K562 (cell line): ENCODE data around the gene TBC1D5. TPM values are rescaled to one million over a fixed set of nuclear protein-coding genes. Genes with fewer than 3 reads are reported as not detected.

Source experiments
- C11orf30 ChIP-seq: fragments of 450-650 bp; IDR thresholded peaks from 2 replicates; pipeline ENCODE4 v1.6.1; 2016; ENCODE audit warnings: low read depth, mild to moderate bottlenecking
- CBFA2T3 ChIP-seq: fragments of 450-650 bp; IDR thresholded peaks from 2 replicates; pipeline ENCODE4 v1.6.1; 2017
- CEBPG ChIP-seq, 3 experiments: fragments of 200-800 bp in 1 of 3; sonication (Bioruptor generic) in 1 of 3; sonication (generic) in 1 of 3; formaldehyde crosslinking in 1 of 3; IDR thresholded peaks in 2 of 3; conservative IDR thresholded peaks in 1 of 3; 2 replicates each; pipeline versions ENCODE4 v1.6.1 to v1.8.0; 2016 to 2022; ENCODE audit warnings: missing compliant biosample characterization in 2 of 3, missing genetic modification characterization in 2 of 3, mild to moderate bottlenecking in 1 of 3, missing genetic modification reagents in 1 of 3
- CHD4 ChIP-seq: fragments of 200-600 bp; sonication (generic); IDR thresholded peaks from 3 replicates; pipeline ENCODE4 v1.6.1; 2012; ENCODE audit warnings: low read depth, mild to moderate bottlenecking, mixed read lengths, low read length, inconsistent platforms; ENCODE audit not compliant: insufficient read depth, insufficient replicate concordance, poor library complexity, severe bottlenecking
- CREM ChIP-seq: IDR thresholded peaks from 2 replicates; pipeline ENCODE4 v1.6.1; 2014; ENCODE audit warnings: antibody characterized with exemption, low read depth
- CTBP1 ChIP-seq: fragments of 450-650 bp; IDR thresholded peaks from 2 replicates; pipeline ENCODE4 v1.6.1; 2016; ENCODE audit warnings: borderline replicate concordance
- DPF2 ChIP-seq: fragments of 450-650 bp; IDR thresholded peaks from 2 replicates; pipeline ENCODE4 v1.6.1; 2016
- EP300 ChIP-seq: IDR thresholded peaks from 2 replicates; pipeline ENCODE4 v1.6.1; 2012; ENCODE audit warnings: low read length, improper control_type of control experiment
- FOSL1 ChIP-seq: fragments of 200-800 bp; sonication (Bioruptor generic); conservative IDR thresholded peaks from 2 replicates; pipeline ENCODE4 v1.6.1; 2016; ENCODE audit warnings: missing genetic modification characterization, missing compliant biosample characterization
- FOXJ2 ChIP-seq: fragments of 200-800 bp; sonication (Bioruptor generic); IDR thresholded peaks from 2 replicates; pipeline ENCODE4 v1.6.1; 2016; ENCODE audit warnings: missing genetic modification characterization, missing compliant biosample characterization
- FOXM1 ChIP-seq, 2 experiments: fragments of 450-650 bp in 1 of 2; sonication (generic) in 1 of 2; formaldehyde crosslinking in 1 of 2; IDR thresholded peaks; 2 replicates each; pipeline versions ENCODE4 v1.6.1 to v1.9.0; 2017 to 2022; ENCODE audit warnings: low read depth in 2 of 2, mild to moderate bottlenecking in 2 of 2, missing genetic modification reagents in 1 of 2, moderate library complexity in 1 of 2
- HDAC2 ChIP-seq: fragments of 450-650 bp; IDR thresholded peaks from 2 replicates; pipeline ENCODE4 v1.6.1; 2016; ENCODE audit warnings: mild to moderate bottlenecking
- KDM1A ChIP-seq, 2 experiments: fragments of 450-650 bp; IDR thresholded peaks; 2 replicates each; pipeline ENCODE4 v1.6.1; 2016; ENCODE audit warnings: mild to moderate bottlenecking in 2 of 2
- KLF1 ChIP-seq: fragments of 450-650 bp; IDR thresholded peaks from 2 replicates; pipeline ENCODE4 v1.6.1; 2016; ENCODE audit warnings: missing genetic modification characterization, missing compliant biosample characterization
- LCOR ChIP-seq: sonication (generic); formaldehyde crosslinking; IDR thresholded peaks from 2 replicates; pipeline ENCODE4 v1.8.0; 2022; ENCODE audit warnings: mild to moderate bottlenecking, missing genetic modification reagents
- MAFF ChIP-seq: IDR thresholded peaks from 2 replicates; pipeline ENCODE4 v1.6.1; 2012; ENCODE audit warnings: low read length, improper control_type of control experiment
- MAFK ChIP-seq: IDR thresholded peaks from 2 replicates; pipeline ENCODE4 v1.6.1; 2011; ENCODE audit warnings: low read length, improper control_type of control experiment
- MITF ChIP-seq: IDR thresholded peaks from 2 replicates; pipeline ENCODE4 v1.6.1; 2014; ENCODE audit warnings: antibody characterized with exemption
- NCOR1 ChIP-seq: fragments of 450-650 bp; IDR thresholded peaks from 2 replicates; pipeline ENCODE4 v1.6.1; 2016; ENCODE audit warnings: mild to moderate bottlenecking, moderate library complexity
- POLR2AphosphoS5 ChIP-seq: IDR thresholded peaks from 2 replicates; pipeline ENCODE4 v1.6.1; 2011; ENCODE audit warnings: mild to moderate bottlenecking, low read depth, low read length, moderate library complexity; ENCODE audit not compliant: control insufficient read depth, insufficient read depth
- POLR2H ChIP-seq: IDR thresholded peaks from 2 replicates; pipeline ENCODE4 v1.6.1; 2016; ENCODE audit warnings: missing genetic modification characterization, low read depth, mild to moderate bottlenecking, control low read depth, missing compliant biosample characterization, moderate library complexity
- SOX6 ChIP-seq: fragments of 450-650 bp; IDR thresholded peaks from 2 replicates; pipeline ENCODE4 v1.6.1; 2014; ENCODE audit warnings: mild to moderate bottlenecking
- TAL1 ChIP-seq: fragments of 450-650 bp; IDR thresholded peaks from 2 replicates; pipeline ENCODE4 v1.6.1; 2016; ENCODE audit warnings: mild to moderate bottlenecking
- TEAD1 ChIP-seq, 2 experiments: fragments of 450-650 bp in 1 of 2; sonication (generic) in 1 of 2; formaldehyde crosslinking; IDR thresholded peaks; 2 replicates each; pipeline versions ENCODE4 v1.4.0 to v1.8.0; 2020 to 2022; ENCODE audit warnings: mild to moderate bottlenecking in 2 of 2, missing genetic modification reagents in 1 of 2
- TFAP4 ChIP-seq: sonication (generic); formaldehyde crosslinking; IDR thresholded peaks from 2 replicates; pipeline ENCODE4 v1.8.0; 2022; ENCODE audit warnings: missing genetic modification reagents, mild to moderate bottlenecking, moderate library complexity, borderline replicate concordance
- ZNF316 ChIP-seq: fragments of 450-650 bp; IDR thresholded peaks from 2 replicates; pipeline ENCODE4 v1.6.1; 2016
- ZNF347 ChIP-seq: fragments of 450-650 bp; formaldehyde crosslinking; IDR thresholded peaks from 2 replicates; pipeline ENCODE4 v1.4.0; 2020; ENCODE audit warnings: low read depth, mild to moderate bottlenecking, moderate library complexity
- ZNF551 ChIP-seq: fragments of 250-450 bp; sonication (Bioruptor Pico); IDR thresholded peaks from 2 replicates; pipeline ENCODE4 v1.5.0; 2021; ENCODE audit warnings: mild to moderate bottlenecking, moderate library complexity
- ZNF766 ChIP-seq: fragments of 200-800 bp; sonication (Bioruptor generic); conservative IDR thresholded peaks from 2 replicates; pipeline ENCODE4 v1.6.1; 2016; ENCODE audit warnings: missing genetic modification characterization, missing compliant biosample characterization
- polyA plus RNA-seq, 8 experiments: library from polyadenylated mRNA; depleted of rRNA in 4 of 8; stranded (reverse) in 5 of 8; unstranded in 3 of 8; fragments of >200 nt; fragmentation: Nextera tagmentation in 2 of 8; fragmentation: Illumina TruSeq in 1 of 8; extraction: Ambion mirVana in 2 of 8; extraction: Trizol in 1 of 8; gene quantifications; 2 replicates each; pipeline versions ENCODE4 v1.2.1 to v1.2.3, GENCODE V29; 2011 to 2014; ENCODE audit warnings: inconsistent platforms in 1 of 8, missing spikeins in 1 of 8
- total RNA-seq, 7 experiments: library from RNA; depleted of rRNA in 6 of 7; stranded (reverse); fragments of >200 nt in 6 of 7; fragmentation: Illumina TruSeq in 2 of 7; extraction: Trizol in 2 of 7; gene quantifications; 2 replicates each; pipeline versions ENCODE4 v1.2.1 to v1.2.3, GENCODE V29; 2011 to 2021; ENCODE audit warnings: low replicate concordance in 1 of 7

TBC1D5 gene
- total and polyA plus RNA-seq, 9 of the 15 experiments (the other 6 are each of a cell fraction or from before 2014, with no cell fraction given): 2.9 to 38.1 (median 25.6) TPM

GRCh38 chr3:17632401-17633100 lies 109.9 kb downstream of the TBC1D5 start (continued):
- TF ChIP-seq FOXM1 (IDR thresholded peaks at IDR 0.05; ENCODE audit: low read depth) (peak; percentile 31; the same call in 1 of the 2 replicates), FOXM1 (CRISPR knock-in tag; IDR thresholded peaks at IDR 0.05; ENCODE audit: low read depth) (no peak), FOSL1 (tag) (peak; percentile 72), POLR2H (tag) (0 out of 2 replicates have a peak, but pooled peaks have one; percentile 25), KLF1 (no peak), CEBPG (CRISPR knock-in tag; IDR thresholded peaks at IDR 0.05) (peak; percentile 43; the same call in 1 of the 2 replicates), CEBPG (tag; conservative IDR thresholded peaks at IDR 0.05 in 1 of 2, IDR thresholded peaks at IDR 0.05 in 1 of 2) (peak in 1 of 2 experiments; percentile 49; a peak in 1 of 4 replicates), ZNF347 (CRISPR knock-in tag) (no peak), KDM1A (IDR thresholded peaks at IDR 0.05) (peak; percentile 52 to 53), DPF2 (peak; percentile 86), TAL1 (peak; percentile 58), ZNF551 (CRISPR knock-in tag) (no peak), POLR2AphosphoS5 (0 out of 2 replicates have a peak, but pooled peaks have one; percentile 24), MAFK (peak; percentile 95), MAFF (peak; percentile 93), ZNF316 (peak; percentile 99), MITF (peak; percentile 55; the same call in 1 of the 2 replicates), NCOR1 (peak; percentile 60), CTBP1 (peak; percentile 48; the same call in 1 of the 2 replicates), C11orf30 (peak; percentile 98), SOX6 (peak; percentile 54; the same call in 1 of the 2 replicates), ZNF766 (CRISPR knock-in tag) (peak; percentile 89), FOXJ2 (tag) (no peak), CBFA2T3 (peak; percentile 80), EP300 (peak; percentile 39; the same call in 1 of the 2 replicates), CHD4 (no peak), CREM (no peak), HDAC2 (0 out of 2 replicates have a peak, but pooled peaks have one; percentile 42), TEAD1 (CRISPR knock-in tag; IDR thresholded peaks at IDR 0.05) (no peak), TFAP4 (CRISPR knock-in tag) (no peak), LCOR (CRISPR knock-in tag) (peak; percentile 62; the same call in 1 of the 2 replicates)
